ENCODE results near the gene C22orf42.

DNA sequence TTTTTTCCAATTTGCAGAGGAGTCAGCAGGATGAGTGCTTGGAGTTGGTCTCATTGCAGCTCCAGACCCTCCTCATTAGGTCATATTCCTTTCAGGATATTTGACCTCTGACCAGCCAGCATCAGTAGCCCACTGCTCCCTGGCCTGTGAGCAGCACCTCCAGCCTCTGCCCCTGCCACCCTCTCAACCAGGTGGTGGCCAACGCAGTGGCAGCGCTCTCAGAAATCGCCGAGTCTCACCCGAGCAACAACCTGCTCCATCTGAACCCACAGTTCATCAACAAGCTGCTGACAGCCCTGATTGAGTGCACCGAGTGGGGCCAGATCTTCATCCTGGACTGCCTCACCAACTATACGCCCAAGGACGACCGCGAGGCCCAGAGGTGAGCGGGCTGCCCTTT is 27.0 kb downstream of the C22orf42 start:
- TF ChIP-seq POLR2A (IDR thresholded peaks at IDR 0.05), result no peak
- TF ChIP-seq, protein P1, sequence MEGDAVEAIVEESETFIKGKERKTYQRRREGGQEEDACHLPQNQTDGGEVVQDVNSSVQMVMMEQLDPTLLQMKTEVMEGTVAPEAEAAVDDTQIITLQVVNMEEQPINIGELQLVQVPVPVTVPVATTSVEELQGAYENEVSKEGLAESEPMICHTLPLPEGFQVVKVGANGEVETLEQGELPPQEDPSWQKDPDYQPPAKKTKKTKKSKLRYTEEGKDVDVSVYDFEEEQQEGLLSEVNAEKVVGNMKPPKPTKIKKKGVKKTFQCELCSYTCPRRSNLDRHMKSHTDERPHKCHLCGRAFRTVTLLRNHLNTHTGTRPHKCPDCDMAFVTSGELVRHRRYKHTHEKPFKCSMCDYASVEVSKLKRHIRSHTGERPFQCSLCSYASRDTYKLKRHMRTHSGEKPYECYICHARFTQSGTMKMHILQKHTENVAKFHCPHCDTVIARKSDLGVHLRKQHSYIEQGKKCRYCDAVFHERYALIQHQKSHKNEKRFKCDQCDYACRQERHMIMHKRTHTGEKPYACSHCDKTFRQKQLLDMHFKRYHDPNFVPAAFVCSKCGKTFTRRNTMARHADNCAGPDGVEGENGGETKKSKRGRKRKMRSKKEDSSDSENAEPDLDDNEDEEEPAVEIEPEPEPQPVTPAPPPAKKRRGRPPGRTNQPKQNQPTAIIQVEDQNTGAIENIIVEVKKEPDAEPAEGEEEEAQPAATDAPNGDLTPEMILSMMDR (IDR thresholded peaks at IDR 0.05), result no peak
